Nephron (organoid): ENCODE measurements around the gene ANXA4.
A peak's percentile ranks its signal among the peaks of the same experiment; 100 is the strongest.

Experiments
- H3K27ac Mint-ChIP-seq, 3 experiments: 2 replicates each; pipeline ENCODE4 v1.8.0; 2020; ENCODE audit warnings: mixed read lengths in 3 of 3, mild to moderate bottlenecking in 2 of 3, moderate library complexity in 1 of 3
- H3K27me3 Mint-ChIP-seq: 2 replicates; pipeline ENCODE4 v1.8.0; 2021; ENCODE audit warnings: low read depth, mild to moderate bottlenecking, moderate library complexity, mixed read lengths
- H3K36me3 Mint-ChIP-seq: 2 replicates; pipeline ENCODE4 v1.8.0; 2020; ENCODE audit warnings: low read depth, mixed read lengths
- H3K4me1 Mint-ChIP-seq: 2 replicates; pipeline ENCODE4 v1.8.0; 2020; ENCODE audit warnings: mixed read lengths
- H3K4me3 Mint-ChIP-seq, 3 experiments: 2 replicates each; pipeline ENCODE4 v1.8.0; 2020; ENCODE audit warnings: mild to moderate bottlenecking in 3 of 3, mixed read lengths in 3 of 3, moderate library complexity in 2 of 3
- H3K9me3 Mint-ChIP-seq: 2 replicates; pipeline ENCODE4 v1.8.0; 2020; ENCODE audit warnings: mixed read lengths
- CTCF ChIP-seq, 3 experiments: fragments of 200-600 bp; sonication (generic); IDR thresholded peaks; one replicate each; pipeline ENCODE4 v1.5.0; 2021; ENCODE audit warnings: antibody characterized with exemption in 3 of 3; ENCODE audit not compliant: unreplicated experiment in 3 of 3

The ANXA4 gene

DNA sequence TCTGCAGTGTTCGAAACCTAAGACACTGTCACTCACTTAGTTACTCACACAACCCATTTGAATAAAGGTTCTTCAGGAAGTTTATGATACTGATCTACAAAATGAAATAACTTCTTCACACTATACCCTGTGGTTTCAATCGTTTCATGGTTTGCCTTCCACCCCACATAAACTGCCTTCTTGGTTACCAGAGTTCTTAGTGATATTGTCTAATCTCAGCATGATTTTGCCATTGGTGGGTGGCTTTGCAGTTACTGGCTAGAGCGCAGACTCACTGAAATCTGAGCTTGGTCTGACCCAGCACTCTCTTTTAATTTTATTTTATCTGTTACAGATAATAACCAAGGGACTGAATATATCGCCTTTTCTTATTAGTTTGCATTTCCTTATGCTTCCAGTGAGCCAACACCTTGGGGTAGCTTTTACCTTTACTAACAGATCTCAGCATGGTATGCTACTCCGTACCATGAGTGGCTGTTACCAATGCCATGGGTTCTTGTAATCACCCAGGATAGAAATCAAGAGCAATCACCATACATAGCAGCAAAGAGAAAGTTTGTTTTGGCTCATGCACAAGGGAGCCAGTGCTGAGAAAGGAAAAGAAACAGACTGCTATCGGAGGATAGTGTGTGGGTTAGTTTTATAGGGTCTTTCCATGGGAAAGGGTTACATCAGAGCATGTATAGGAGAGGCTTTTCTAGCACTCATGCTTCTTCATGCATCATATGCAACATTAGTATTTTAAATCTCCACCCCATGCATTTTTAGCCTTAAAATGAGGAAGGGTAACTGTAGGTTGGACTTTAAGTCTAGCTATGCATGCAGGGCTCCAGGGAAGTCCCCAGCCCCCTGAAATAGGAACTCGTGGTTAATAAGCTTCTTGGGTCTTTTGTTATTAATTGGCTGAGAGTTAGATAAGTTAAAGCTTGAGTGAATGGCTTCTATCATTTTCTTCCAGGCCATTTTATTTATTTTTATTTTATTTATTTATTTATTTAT is 33.3 kb downstream of the ANXA4 start:
- Mint-ChIP-seq H3K9me3 (peaks cover 13% of the 10 kb centered on the region), H3K36me3 (peaks cover 14% of the 10 kb centered on the region), H3K4me3 (no peak overlapping the region), H3K4me1 (peaks cover 27% of the 10 kb centered on the region), H3K27ac (peak overlapping the region; percentile 81 to 92 (median 82)), H3K27me3 (no peaks in the 10 kb centered on the region)
- no peak for TF ChIP-seq CTCF (IDR thresholded peaks at IDR 0.05; ENCODE audit: unreplicated experiment in 3 of 3)

- Mint-ChIP-seq H3K4me1 (peaks cover 36% of the 10 kb centered on the region), H3K4me3 (no peak overlapping the region), H3K36me3 (peaks cover 14% of the 10 kb centered on the region), H3K27me3 (no peaks in the 10 kb centered on the region), H3K27ac (no peak overlapping the region), H3K9me3 (peaks cover 13% of the 10 kb centered on the region)
- no peak for TF ChIP-seq CTCF (IDR thresholded peaks at IDR 0.05; ENCODE audit: unreplicated experiment in 3 of 3)
These were observed 35.2 kb downstream of the ANXA4 start for GRCh38 chr2:69776886-69777785.

- Mint-ChIP-seq H3K27ac (no peak overlapping the region), H3K4me3 (no peak overlapping the region), H3K36me3 (peaks cover 14% of the 10 kb centered on the region), H3K4me1 (peaks cover 41% of the 10 kb centered on the region), H3K27me3 (no peaks in the 10 kb centered on the region), H3K9me3 (peaks cover 13% of the 10 kb centered on the region)
- no peak for TF ChIP-seq CTCF (IDR thresholded peaks at IDR 0.05; ENCODE audit: unreplicated experiment in 3 of 3)
These were observed 35.8 kb downstream of the ANXA4 start for GRCh38 chr2:69777786-69778105.

DNA sequence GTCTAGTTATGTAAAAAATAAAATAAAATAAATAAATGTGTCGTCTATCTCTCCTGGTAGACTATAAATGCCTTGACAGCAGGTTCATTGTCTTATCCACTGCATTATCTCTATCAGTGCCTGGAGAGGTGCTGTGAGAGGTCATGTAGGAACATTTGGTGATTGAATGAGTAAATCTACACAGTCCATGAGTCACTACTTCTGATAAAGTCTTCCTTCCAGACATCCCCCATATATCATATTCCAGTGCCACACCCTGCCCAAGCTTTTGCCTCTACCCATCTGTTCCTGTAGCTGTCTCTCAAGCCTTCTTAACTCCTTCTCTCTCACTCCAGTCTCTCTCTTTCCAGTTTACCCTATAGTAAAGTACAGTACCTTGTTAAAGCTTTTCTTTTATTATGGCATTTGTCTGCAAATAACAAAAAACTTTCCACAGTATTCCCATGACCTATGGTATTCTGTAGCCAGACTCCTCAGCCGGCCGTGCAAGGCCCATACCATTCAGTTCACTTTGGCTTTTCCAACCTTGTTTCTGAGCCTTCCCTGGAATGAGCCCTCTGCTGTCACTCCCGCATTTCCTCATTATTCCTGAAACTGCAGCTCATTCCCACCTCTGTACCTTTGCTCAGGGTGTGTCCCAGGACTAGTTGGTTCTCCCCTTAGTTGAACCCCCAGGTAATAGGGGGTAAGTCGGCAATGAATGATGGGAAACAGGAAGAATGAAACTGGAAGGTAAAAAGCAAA is 37.5 kb downstream of the ANXA4 start:
- no peak for TF ChIP-seq CTCF (IDR thresholded peaks at IDR 0.05; ENCODE audit: unreplicated experiment in 3 of 3)
- H3K36me3 Mint-ChIP-seq, result peaks cover 17% of the 10 kb centered on the region
- H3K27me3 Mint-ChIP-seq, result no peaks in the 10 kb centered on the region
- peak overlapping the region; percentile 61 to 89 (median 85) for H3K27ac Mint-ChIP-seq
- H3K4me3 Mint-ChIP-seq, result no peak overlapping the region
- H3K4me1 Mint-ChIP-seq, result peaks cover 42% of the 10 kb centered on the region
- H3K9me3 Mint-ChIP-seq, result peaks cover 13% of the 10 kb centered on the region

- Mint-ChIP-seq H3K36me3 (peaks cover 17% of the 10 kb centered on the region), H3K9me3 (peaks cover 13% of the 10 kb centered on the region), H3K27me3 (no peaks in the 10 kb centered on the region), H3K4me1 (peaks cover 38% of the 10 kb centered on the region), H3K27ac (peak overlapping the region; percentile 79 to 93 (median 89)), H3K4me3 (no peak overlapping the region)
- TF ChIP-seq CTCF (IDR thresholded peaks at IDR 0.05; ENCODE audit: unreplicated experiment in 3 of 3), result no peak
These were observed 39.0 kb downstream of the ANXA4 start for GRCh38 chr2:69780921-69781320.
